GM12875 (cell line): ENCODE measurements around the gene EPB41L3.

Source experiments
- H3K4me3 ChIP-seq: one replicate; pipeline ENCODE4 v1.5.1; 2011; ENCODE audit warnings: low read depth, low read length, control low read depth
- CTCF ChIP-seq: IDR thresholded peaks from 2 replicates; pipeline ENCODE4 v1.5.1; 2011; ENCODE audit warnings: low read depth, mild to moderate bottlenecking, control low read depth, inconsistent platforms, low read length, moderate library complexity, borderline replicate concordance; ENCODE audit not compliant: insufficient read depth

The EPB41L3 gene

GRCh38 chr18:5543773-5544389, at the start of gene EPB41L3:
Gene EPB41L3, minus strand, starts transcription at chr18:5543997. Its CDS starts 54,814 bp downstream, at chr18:5489183.
- TF ChIP-seq CTCF, result no peak
- no peak within 1 kb of the TSS for H3K4me3 ChIP-seq

- no peak for TF ChIP-seq CTCF
- no peak overlapping the region for H3K4me3 ChIP-seq
Observed at GRCh38 chr18:5588529-5588928, 44.7 kb upstream of the EPB41L3 start.

- H3K4me3 ChIP-seq, result no peak overlapping the region
- no peak for TF ChIP-seq CTCF
Observed at GRCh38 chr18:5585653-5586052, 41.9 kb upstream of the EPB41L3 start.

GRCh38 chr18:5584746-5585417, 41.1 kb upstream of the EPB41L3 start:
- H3K4me3 ChIP-seq, result no peak overlapping the region
- TF ChIP-seq CTCF, result no peak

GRCh38 chr18:5582849-5583681, 39.3 kb upstream of the EPB41L3 start:
- no peak for TF ChIP-seq CTCF
- H3K4me3 ChIP-seq, result no peak overlapping the region

- no peak for TF ChIP-seq CTCF
- H3K4me3 ChIP-seq, result no peak overlapping the region
Observed at GRCh38 chr18:5582076-5582475, 38.3 kb upstream of the EPB41L3 start.
